K562 (cell line): ENCODE measurements around the gene GHR. TPM values are rescaled to one million over a fixed set of nuclear protein-coding genes. Genes with fewer than 3 reads are reported as not detected.

Experiments
- ATAC-seq: fragments of 200-7000 bp; cut with Tn5 transposase; 3 replicates; pipeline ENCODE4 v1.9.1; 2020; ENCODE audit warnings: moderate library complexity
- BruUV-seq: library from RNA; stranded (reverse); fragments of 400-500 nt; replicated peaks from 2 replicates; lab custom pipeline; 2021; lab: Mats Ljungman, UMichigan
- CTCF ChIA-PET: fragments of 300-600 bp; formaldehyde crosslinking; extraction: SDS; loops from one replicate; lab custom pipeline; 2021; ENCODE audit warnings: low intra/inter-chr PET ratio; lab: Yijun Ruan, JAX
- POLR2A ChIA-PET: fragments of 300-600, 350-650 bp; sonication (Branson Sonifier 250); formaldehyde crosslinking; extraction: SDS; loops from one replicate; lab custom pipeline; 2021; ENCODE audit warnings: antibody characterized with exemption, inconsistent platforms; lab: Yijun Ruan, JAX
- DNase-seq, 4 experiments: peaks; one replicate each; pipeline versions ENCODE4 v3.0.0 to v3.0.0-alpha.2; 2011 to 2018; ENCODE audit warnings: low spot score in 3 of 4, mixed read lengths in 3 of 4; ENCODE audit errors: extremely low read depth in 1 of 4
- FAIRE-seq: peaks from 2 replicates; lab custom pipeline; 2011; peaks lifted over from hg19 to GRCh38; lab: Jason Lieb, UNC
- H2AFZ ChIP-seq: 2 replicates; pipeline ENCODE4 v1.6.0; 2011; ENCODE audit warnings: low read depth, low read length, control low read depth, inconsistent platforms
- H3K27ac ChIP-seq: fragments of 200-600 bp; 3 replicates; pipeline ENCODE4 v1.8.0; 2011; ENCODE audit warnings: low read depth, mild to moderate bottlenecking, control low read depth, inconsistent platforms, low read length, moderate library complexity, mixed read lengths; ENCODE audit errors: extremely low read depth
- H3K27me3 ChIP-seq, 2 experiments: fragments of 300-600 bp in 1 of 2; 2 replicates in 1 of 2; 3 replicates in 1 of 2; pipeline versions ENCODE4 v1.6.0 to v1.8.0; 2011; ENCODE audit warnings: inconsistent platforms in 2 of 2, low read length in 2 of 2, mild to moderate bottlenecking in 1 of 2, mixed read lengths in 1 of 2, moderate library complexity in 1 of 2; ENCODE audit not compliant: control insufficient read depth in 2 of 2, insufficient read depth in 2 of 2
- H3K36me3 ChIP-seq: fragments of 300-600 bp; 3 replicates; pipeline ENCODE4 v1.8.0; 2011; ENCODE audit warnings: mild to moderate bottlenecking, low read length, inconsistent platforms; ENCODE audit not compliant: control insufficient read depth, insufficient read depth
- H3K4me1 ChIP-seq, 2 experiments: fragments of 200-600 bp in 1 of 2; replicated peaks in 1 of 2; 2 replicates in 1 of 2; 3 replicates in 1 of 2; pipeline versions ENCODE4 v1.5.1 to v1.8.0; 2011; ENCODE audit warnings: inconsistent platforms in 2 of 2, low read length in 2 of 2, mild to moderate bottlenecking in 1 of 2, mixed read lengths in 1 of 2, moderate library complexity in 1 of 2; ENCODE audit not compliant: control insufficient read depth in 2 of 2, insufficient read depth in 2 of 2
- H3K4me2 ChIP-seq: 2 replicates; pipeline ENCODE4 v1.6.1; 2011; ENCODE audit warnings: low read length, control low read depth, inconsistent platforms, mixed read lengths; ENCODE audit not compliant: insufficient read depth
- H3K4me3 ChIP-seq: fragments of 200-600 bp; sonication (generic), shearing (Covaris generic); 2 replicates; pipeline ENCODE4 v1.5.1; 2016; ENCODE audit warnings: control low read depth, inconsistent platforms
- H3K79me2 ChIP-seq: fragments of 200-600 bp; 3 replicates; pipeline ENCODE4 v1.8.0; 2011; ENCODE audit warnings: low read length, inconsistent platforms; ENCODE audit not compliant: control insufficient read depth, insufficient read depth
- H3K9ac ChIP-seq, 2 experiments: 2 replicates each; pipeline versions ENCODE4 v1.6.0 to v1.6.1; 2011; ENCODE audit warnings: low read depth in 2 of 2, low read length in 2 of 2, control low read depth in 1 of 2, inconsistent platforms in 1 of 2, mild to moderate bottlenecking in 1 of 2, mixed read lengths in 1 of 2; ENCODE audit not compliant: insufficient read depth in 1 of 2
- H3K9me1 ChIP-seq: one replicate; pipeline ENCODE4 v1.6.0; 2011; ENCODE audit warnings: inconsistent platforms, mild to moderate bottlenecking, low read length, moderate library complexity; ENCODE audit not compliant: control insufficient read depth, insufficient read depth
- H3K9me3 ChIP-seq: replicated peaks from 2 replicates; pipeline ENCODE4 v1.5.1; 2011; ENCODE audit warnings: low read depth, low read length, inconsistent platforms; ENCODE audit not compliant: control insufficient read depth, insufficient read depth
- H4K20me1 ChIP-seq: replicated peaks from 2 replicates; pipeline ENCODE4 v1.6.1; 2011; ENCODE audit warnings: low read length, inconsistent platforms, mixed read lengths; ENCODE audit not compliant: control insufficient read depth, insufficient read depth
- CBX2 ChIP-seq: fragments of 200-600 bp; sonication (generic); IDR thresholded peaks from one replicate; pipeline ENCODE4 v1.6.1; 2012; ENCODE audit warnings: mild to moderate bottlenecking, low read length, inconsistent platforms; ENCODE audit not compliant: insufficient read depth, poor library complexity, severe bottlenecking
- CEBPB ChIP-seq: fragments of 450-650 bp; IDR thresholded peaks from 2 replicates; pipeline ENCODE4 v1.6.1; 2016; ENCODE audit warnings: missing genetic modification characterization, missing compliant biosample characterization
- GTF2E2 ChIP-seq: fragments of 200-800 bp; sonication (Bioruptor generic); IDR thresholded peaks from 2 replicates; pipeline ENCODE4 v1.6.1; 2016; ENCODE audit warnings: missing genetic modification characterization, missing compliant biosample characterization
- HDAC2 ChIP-seq: fragments of 450-650 bp; IDR thresholded peaks from 2 replicates; pipeline ENCODE4 v1.6.1; 2016; ENCODE audit warnings: mild to moderate bottlenecking
- LARP7 ChIP-seq: fragments of 450-650 bp; IDR thresholded peaks from 2 replicates; pipeline ENCODE4 v1.6.1; 2016
- NFATC3 ChIP-seq: fragments of 450-650 bp; IDR thresholded peaks from 2 replicates; pipeline ENCODE4 v1.6.1; 2017; ENCODE audit warnings: mild to moderate bottlenecking
- NFIC ChIP-seq: fragments of 450-650 bp; IDR thresholded peaks from 2 replicates; pipeline ENCODE4 v1.6.1; 2017; ENCODE audit warnings: mild to moderate bottlenecking, inconsistent platforms
- POU5F1 ChIP-seq: fragments of 150-350 bp; IDR thresholded peaks from 2 replicates; pipeline ENCODE4 v1.6.1; 2014; ENCODE audit warnings: borderline replicate concordance, low read length, low read depth, mild to moderate bottlenecking; ENCODE audit not compliant: partially characterized antibody
- ZNF12 ChIP-seq: sonication (generic); formaldehyde crosslinking; IDR thresholded peaks from 2 replicates; pipeline ENCODE4 v1.4.0; 2020; ENCODE audit warnings: mild to moderate bottlenecking, missing genetic modification reagents
- ZNF146 ChIP-seq: IDR thresholded peaks from one replicate; pipeline ENCODE4 v1.6.1; 2018; ENCODE audit warnings: missing compliant biosample characterization; ENCODE audit not compliant: unreplicated experiment
- ZNF23 ChIP-seq: fragments of 250-450 bp; sonication (Bioruptor Pico); IDR thresholded peaks from 2 replicates; pipeline ENCODE4 v1.4.0; 2020; ENCODE audit warnings: mild to moderate bottlenecking
- WGBS: fragments of 100-300 bp; shearing (Covaris generic); methylation state at CpG from one replicate; pipeline ENCODE4 v1.1.6; 2016; ENCODE audit warnings: low coverage, mixed read lengths; ENCODE audit not compliant: insufficient coverage; ENCODE audit errors: missing lambda C conversion rate; 5-methylcytosine and 5-hydroxymethylcytosine counted together
- in situ Hi-C: fragments of 300-500 bp; cut with MboI; formaldehyde crosslinking; loops from 4 replicates; pipeline ENCODE4 v1.15.0; 2018; ENCODE audit warnings: inconsistent platforms, mixed read lengths
- intact Hi-C: fragments of 100-400 bp; cut with micrococcal nuclease; formaldehyde crosslinking; loops from 2 replicates; pipeline ENCODE4 v1.14.2; 2022
- polyA plus RNA-seq, 8 experiments: library from polyadenylated mRNA; depleted of rRNA in 4 of 8; stranded (reverse) in 5 of 8; unstranded in 3 of 8; fragments of >200 nt; fragmentation: Nextera tagmentation in 2 of 8; fragmentation: Illumina TruSeq in 1 of 8; extraction: Ambion mirVana in 2 of 8; extraction: Trizol in 1 of 8; gene quantifications; 2 replicates each; pipeline versions ENCODE4 v1.2.1 to v1.2.3, GENCODE V29; 2011 to 2014; ENCODE audit warnings: inconsistent platforms in 1 of 8, missing spikeins in 1 of 8
- total RNA-seq, 7 experiments: library from RNA; depleted of rRNA in 6 of 7; stranded (reverse); fragments of >200 nt in 6 of 7; fragmentation: Illumina TruSeq in 2 of 7; extraction: Trizol in 2 of 7; gene quantifications; 2 replicates each; pipeline versions ENCODE4 v1.2.1 to v1.2.3, GENCODE V29; 2011 to 2021; ENCODE audit warnings: low replicate concordance in 1 of 7
- TF ChIP-seq, protein P1 (sequence below), 2 experiments: fragments of 250-450 bp in 1 of 2; fragments of 450-650 bp in 1 of 2; sonication (Bioruptor Pico) in 1 of 2; IDR thresholded peaks; 2 replicates each; pipeline versions ENCODE4 v1.6.1 to v1.8.0; 2016 to 2021; ENCODE audit warnings: mild to moderate bottlenecking in 2 of 2, moderate library complexity in 2 of 2, missing compliant biosample characterization in 1 of 2, missing genetic modification characterization in 1 of 2

Gene GHR
- total and polyA plus RNA-seq, 9 of the 15 experiments (the other 6 are each of a cell fraction or from before 2014, with no cell fraction given), result 0.01 to 0.13 (median 0.07) TPM; not detected in 5

DNA sequence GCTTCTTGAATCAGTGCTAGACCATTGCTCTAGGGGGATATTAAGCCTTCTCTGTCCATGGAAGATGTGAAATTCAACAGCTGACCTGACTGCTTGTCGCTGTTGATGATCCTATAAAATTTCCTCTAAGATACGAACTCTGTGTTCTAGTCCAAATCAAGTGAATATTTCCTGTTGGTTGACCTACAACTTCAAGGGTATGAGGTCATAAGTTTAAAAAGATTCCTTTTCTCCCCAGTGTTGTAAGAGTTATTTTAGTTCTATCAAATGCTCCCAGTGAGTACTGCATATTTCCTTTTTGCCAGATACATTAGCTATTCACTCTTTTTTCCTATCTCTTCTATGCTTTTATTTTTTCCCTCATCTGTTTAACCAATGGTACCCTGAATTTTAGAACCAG lies 230.5 kb downstream of the GHR start:
- TF ChIP-seq LARP7 (no peak), HDAC2 (no peak), NFATC3 (no peak), CEBPB (tag) (no peak), ZNF146 (CRISPR knock-in tag) (no peak), ZNF23 (CRISPR knock-in tag) (no peak), CBX2 (no peak), POU5F1 (no peak), NFIC (no peak), GTF2E2 (tag) (no peak), ZNF12 (CRISPR knock-in tag) (no peak)
- TF ChIP-seq, protein P1, sequence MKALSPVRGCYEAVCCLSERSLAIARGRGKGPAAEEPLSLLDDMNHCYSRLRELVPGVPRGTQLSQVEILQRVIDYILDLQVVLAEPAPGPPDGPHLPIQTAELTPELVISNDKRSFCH (CRISPR knock-in tag; IDR thresholded peaks at IDR 0.05), result no peak
- TF ChIP-seq, protein P1 (tag; IDR thresholded peaks at IDR 0.05), result no peak
- no peaks in the 10 kb centered on the region for H3K79me2 ChIP-seq
- ChIA-PET POLR2A (interaction anchor here (0.6 kb wide), 1 partner anchor 179 kb away, joined by 3 read pairs; no protein-coding TSS in a partner anchor), CTCF (no interaction called here)
- H3K4me1 ChIP-seq, result no peaks in the 10 kb centered on the region
- DNase-seq (no peak), FAIRE-seq (no peak), ATAC-seq (no peak)
- no peaks in the 10 kb centered on the region for H3K9me1 ChIP-seq
- 3% methylated on average over 2 of the region's 2 CpGs for WGBS
- H3K9ac ChIP-seq, result no peak overlapping the region
- H3K27ac ChIP-seq, result no peak overlapping the region
- in situ Hi-C loops (no loop called here), intact Hi-C loops (loop anchor here (10.0 kb wide), 3 partner anchors 219 to 799 kb away; no protein-coding TSS in a partner anchor)
- no peaks in the 10 kb centered on the region for H3K9me3 ChIP-seq
- no peaks in the 10 kb centered on the region for H3K36me3 ChIP-seq
- H4K20me1 ChIP-seq, result no peaks in the 10 kb centered on the region
- no TSS peak for BruUV-seq
- H2AFZ ChIP-seq, result no peak overlapping the region
- H3K4me3 ChIP-seq, result no peak overlapping the region
- H3K4me2 ChIP-seq, result no peak overlapping the region
- H3K27me3 ChIP-seq, result no peaks in the 10 kb centered on the region; a peak in 1 of 5 replicates
